HepG2 (cell line): ENCODE measurements around the gene CAPS. TPM values are rescaled to one million over a fixed set of nuclear protein-coding genes. Genes with fewer than 3 reads are reported as not detected.

Experiments
- CBX5 ChIP-seq: sonication (generic); formaldehyde crosslinking; IDR thresholded peaks from 2 replicates; pipeline ENCODE4 v1.4.0; 2020; ENCODE audit warnings: missing genetic modification reagents, borderline replicate concordance
- ESRRA ChIP-seq: sonication (generic); formaldehyde crosslinking; IDR thresholded peaks from 2 replicates; pipeline ENCODE4 v1.5.1; 2020; ENCODE audit warnings: mild to moderate bottlenecking, low read depth, missing genetic modification reagents
- KAT7 ChIP-seq: IDR thresholded peaks from 2 replicates; pipeline ENCODE4 v1.6.1; 2018; ENCODE audit warnings: borderline replicate concordance, missing compliant biosample characterization
- NFIB ChIP-seq: sonication (generic); formaldehyde crosslinking; IDR thresholded peaks from 2 replicates; pipeline ENCODE4 v1.9.0; 2021; ENCODE audit warnings: missing genetic modification reagents, mild to moderate bottlenecking, borderline replicate concordance
- RFXANK ChIP-seq: IDR thresholded peaks from 2 replicates; pipeline ENCODE4 v1.6.1; 2016
- RXRB ChIP-seq: IDR thresholded peaks from 2 replicates; pipeline ENCODE4 v1.6.1; 2016; ENCODE audit warnings: borderline replicate concordance, missing genetic modification reagents, missing compliant biosample characterization
- SP5 ChIP-seq: IDR thresholded peaks from 2 replicates; pipeline ENCODE4 v1.6.1; 2016; ENCODE audit warnings: low read depth, borderline replicate concordance
- TRIM24 ChIP-seq: sonication (generic); formaldehyde crosslinking; IDR thresholded peaks from 2 replicates; pipeline ENCODE4 v1.8.0; 2022; ENCODE audit warnings: mild to moderate bottlenecking, missing genetic modification reagents
- ZFP36L1 ChIP-seq: sonication (generic); formaldehyde crosslinking; IDR thresholded peaks from 2 replicates; pipeline ENCODE4 v1.8.0; 2022; ENCODE audit warnings: mild to moderate bottlenecking, missing genetic modification reagents, moderate library complexity
- ZNF33A ChIP-seq: sonication (generic); formaldehyde crosslinking; IDR thresholded peaks from 2 replicates; pipeline ENCODE4 v1.5.1; 2020; ENCODE audit warnings: missing genetic modification reagents, mild to moderate bottlenecking, moderate library complexity, borderline replicate concordance
- ZNF775 ChIP-seq: sonication (generic); formaldehyde crosslinking; IDR thresholded peaks from 2 replicates; pipeline ENCODE4 v1.4.0; 2020; ENCODE audit warnings: missing genetic modification reagents, mild to moderate bottlenecking, moderate library complexity, borderline replicate concordance
- ZSCAN25 ChIP-seq: sonication (generic); formaldehyde crosslinking; IDR thresholded peaks from 2 replicates; pipeline ENCODE4 v1.8.0; 2022; ENCODE audit warnings: mild to moderate bottlenecking, missing genetic modification reagents
- polyA plus RNA-seq, 8 experiments: library from polyadenylated mRNA; depleted of rRNA in 3 of 8; stranded (reverse) in 7 of 8; unstranded in 1 of 8; fragments of >200 nt; fragmentation: Illumina TruSeq in 4 of 8; extraction: Trizol in 4 of 8; gene quantifications; 2 replicates each; pipeline versions ENCODE4 v1.2.1 to v1.2.3, GENCODE V29; 2011 to 2016; ENCODE audit warnings: low read depth in 4 of 8, missing spikeins in 1 of 8, mixed read lengths in 1 of 8; ENCODE audit not compliant: insufficient read depth in 1 of 8
- total RNA-seq, 5 experiments: library from RNA; depleted of rRNA; stranded (reverse); fragments of >200 nt; fragmentation: Illumina TruSeq; extraction: Trizol; gene quantifications; 2 replicates each; pipeline ENCODE4 v1.2.3, GENCODE V29; 2016; ENCODE audit warnings: low read depth in 1 of 5
- TF ChIP-seq, protein P1 (sequence below): sonication (generic); formaldehyde crosslinking; conservative IDR thresholded peaks from 2 replicates; pipeline ENCODE4 v1.4.0; 2020; ENCODE audit warnings: missing genetic modification reagents
- TF ChIP-seq, protein P2 (sequence below): sonication (generic); formaldehyde crosslinking; IDR thresholded peaks from 2 replicates; pipeline ENCODE4 v1.5.0; 2020; ENCODE audit warnings: mild to moderate bottlenecking, missing genetic modification reagents
- TF ChIP-seq, protein P3 (sequence below), 2 experiments: sonication (generic) in 1 of 2; formaldehyde crosslinking in 1 of 2; IDR thresholded peaks; 2 replicates each; pipeline versions ENCODE4 v1.4.0 to v1.6.1; 2016 to 2020; ENCODE audit warnings: borderline replicate concordance in 1 of 2, low read depth in 1 of 2, mild to moderate bottlenecking in 1 of 2, missing genetic modification reagents in 1 of 2
- TF ChIP-seq, protein P4 (sequence below): sonication (generic); formaldehyde crosslinking; IDR thresholded peaks from 2 replicates; pipeline ENCODE4 v1.5.0; 2020; ENCODE audit warnings: mild to moderate bottlenecking, missing genetic modification reagents, borderline replicate concordance

The CAPS gene
- total and polyA plus RNA-seq, 2 of the 13 experiments (the other 11 are each of a cell fraction or from before 2014, with no cell fraction given): 3.1 TPM

DNA sequence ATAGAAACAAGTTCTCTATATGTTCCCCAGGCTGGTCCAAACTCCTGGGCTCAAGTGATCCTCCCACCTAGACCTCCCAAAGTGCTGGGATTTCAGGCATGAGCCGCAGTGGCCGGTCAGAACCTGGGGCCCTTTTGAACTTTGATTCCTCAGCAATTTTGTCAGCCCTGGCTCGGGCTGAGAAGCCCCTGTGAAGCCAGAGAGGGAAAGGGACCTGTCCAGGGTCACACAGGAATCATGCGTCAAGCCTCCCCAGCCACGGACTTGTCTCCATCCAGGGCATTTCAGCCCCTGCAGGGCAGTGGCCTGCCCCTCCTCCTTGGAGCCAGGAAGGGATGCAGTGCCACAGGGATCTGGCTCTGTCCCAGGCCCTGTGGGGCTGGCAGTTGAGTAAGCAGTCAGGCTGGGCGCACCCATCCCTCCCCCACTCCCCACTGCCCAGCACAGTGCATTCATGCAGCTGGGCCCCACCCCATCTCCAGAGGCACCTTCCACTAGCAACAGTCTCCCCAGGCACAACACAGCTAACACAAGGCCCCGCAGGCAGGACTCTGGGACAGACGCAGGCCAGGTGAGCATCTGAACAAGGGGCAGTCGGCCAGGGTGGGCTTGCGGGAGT is at the start of gene CAPS (continued):
- TF ChIP-seq, protein P1, sequence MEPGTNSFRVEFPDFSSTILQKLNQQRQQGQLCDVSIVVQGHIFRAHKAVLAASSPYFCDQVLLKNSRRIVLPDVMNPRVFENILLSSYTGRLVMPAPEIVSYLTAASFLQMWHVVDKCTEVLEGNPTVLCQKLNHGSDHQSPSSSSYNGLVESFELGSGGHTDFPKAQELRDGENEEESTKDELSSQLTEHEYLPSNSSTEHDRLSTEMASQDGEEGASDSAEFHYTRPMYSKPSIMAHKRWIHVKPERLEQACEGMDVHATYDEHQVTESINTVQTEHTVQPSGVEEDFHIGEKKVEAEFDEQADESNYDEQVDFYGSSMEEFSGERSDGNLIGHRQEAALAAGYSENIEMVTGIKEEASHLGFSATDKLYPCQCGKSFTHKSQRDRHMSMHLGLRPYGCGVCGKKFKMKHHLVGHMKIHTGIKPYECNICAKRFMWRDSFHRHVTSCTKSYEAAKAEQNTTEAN (CRISPR knock-in tag): no peak
- TF ChIP-seq ZNF33A (CRISPR knock-in tag) (no peak), KAT7 (CRISPR knock-in tag) (no peak), SP5 (CRISPR knock-in tag) (no peak), CBX5 (CRISPR knock-in tag) (no peak), TRIM24 (CRISPR knock-in tag) (no peak), RXRB (CRISPR knock-in tag) (no peak), ZSCAN25 (CRISPR knock-in tag) (no peak), ESRRA (CRISPR knock-in tag) (no peak), ZFP36L1 (no peak), NFIB (CRISPR knock-in tag) (no peak), RFXANK (CRISPR knock-in tag) (no peak), ZNF775 (no peak)
- TF ChIP-seq, protein P2, sequence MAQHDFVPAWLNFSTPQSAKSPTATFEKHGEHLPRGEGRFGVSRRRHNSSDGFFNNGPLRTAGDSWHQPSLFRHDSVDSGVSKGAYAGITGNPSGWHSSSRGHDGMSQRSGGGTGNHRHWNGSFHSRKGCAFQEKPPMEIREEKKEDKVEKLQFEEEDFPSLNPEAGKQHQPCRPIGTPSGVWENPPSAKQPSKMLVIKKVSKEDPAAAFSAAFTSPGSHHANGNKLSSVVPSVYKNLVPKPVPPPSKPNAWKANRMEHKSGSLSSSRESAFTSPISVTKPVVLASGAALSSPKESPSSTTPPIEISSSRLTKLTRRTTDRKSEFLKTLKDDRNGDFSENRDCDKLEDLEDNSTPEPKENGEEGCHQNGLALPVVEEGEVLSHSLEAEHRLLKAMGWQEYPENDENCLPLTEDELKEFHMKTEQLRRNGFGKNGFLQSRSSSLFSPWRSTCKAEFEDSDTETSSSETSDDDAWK (CRISPR knock-in tag): no peak
- TF ChIP-seq, protein P3, sequence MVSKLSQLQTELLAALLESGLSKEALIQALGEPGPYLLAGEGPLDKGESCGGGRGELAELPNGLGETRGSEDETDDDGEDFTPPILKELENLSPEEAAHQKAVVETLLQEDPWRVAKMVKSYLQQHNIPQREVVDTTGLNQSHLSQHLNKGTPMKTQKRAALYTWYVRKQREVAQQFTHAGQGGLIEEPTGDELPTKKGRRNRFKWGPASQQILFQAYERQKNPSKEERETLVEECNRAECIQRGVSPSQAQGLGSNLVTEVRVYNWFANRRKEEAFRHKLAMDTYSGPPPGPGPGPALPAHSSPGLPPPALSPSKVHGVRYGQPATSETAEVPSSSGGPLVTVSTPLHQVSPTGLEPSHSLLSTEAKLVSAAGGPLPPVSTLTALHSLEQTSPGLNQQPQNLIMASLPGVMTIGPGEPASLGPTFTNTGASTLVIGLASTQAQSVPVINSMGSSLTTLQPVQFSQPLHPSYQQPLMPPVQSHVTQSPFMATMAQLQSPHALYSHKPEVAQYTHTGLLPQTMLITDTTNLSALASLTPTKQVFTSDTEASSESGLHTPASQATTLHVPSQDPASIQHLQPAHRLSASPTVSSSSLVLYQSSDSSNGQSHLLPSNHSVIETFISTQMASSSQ (IDR thresholded peaks at IDR 0.05; ENCODE audit: low read depth): no peak
- TF ChIP-seq, protein P3 (CRISPR knock-in tag; IDR thresholded peaks at IDR 0.05; ENCODE audit: borderline replicate concordance): no peak
- TF ChIP-seq, protein P4, sequence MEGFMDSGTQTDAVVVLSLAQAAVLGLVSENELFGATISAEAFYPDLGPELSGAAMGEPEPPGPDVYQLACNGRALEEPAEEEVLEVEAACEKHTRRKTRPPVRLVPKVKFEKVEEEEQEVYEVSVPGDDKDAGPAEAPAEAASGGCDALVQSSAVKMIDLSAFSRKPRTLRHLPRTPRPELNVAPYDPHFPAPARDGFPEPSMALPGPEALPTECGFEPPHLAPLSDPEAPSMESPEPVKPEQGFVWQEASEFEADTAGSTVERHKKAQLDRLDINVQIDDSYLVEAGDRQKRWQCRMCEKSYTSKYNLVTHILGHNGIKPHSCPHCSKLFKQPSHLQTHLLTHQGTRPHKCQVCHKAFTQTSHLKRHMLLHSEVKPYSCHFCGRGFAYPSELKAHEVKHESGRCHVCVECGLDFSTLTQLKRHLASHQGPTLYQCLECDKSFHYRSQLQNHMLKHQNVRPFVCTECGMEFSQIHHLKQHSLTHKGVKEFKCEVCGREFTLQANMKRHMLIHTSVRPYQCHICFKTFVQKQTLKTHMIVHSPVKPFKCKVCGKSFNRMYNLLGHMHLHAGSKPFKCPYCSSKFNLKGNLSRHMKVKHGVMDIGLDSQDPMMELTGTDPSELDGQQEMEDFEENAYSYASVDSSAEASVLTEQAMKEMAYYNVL (CRISPR knock-in tag): no peak
